ENCODE measurements around the gene RRAGB. TPM values are rescaled to one million over a fixed set of nuclear protein-coding genes. Genes with fewer than 3 reads are reported as not detected.
"Not testable (repeated sequence)": the region's sequence is repeated elsewhere in the genome, so short reads cannot be mapped to it uniquely, and the experiment has no call there.

The RRAGB gene, protein sequence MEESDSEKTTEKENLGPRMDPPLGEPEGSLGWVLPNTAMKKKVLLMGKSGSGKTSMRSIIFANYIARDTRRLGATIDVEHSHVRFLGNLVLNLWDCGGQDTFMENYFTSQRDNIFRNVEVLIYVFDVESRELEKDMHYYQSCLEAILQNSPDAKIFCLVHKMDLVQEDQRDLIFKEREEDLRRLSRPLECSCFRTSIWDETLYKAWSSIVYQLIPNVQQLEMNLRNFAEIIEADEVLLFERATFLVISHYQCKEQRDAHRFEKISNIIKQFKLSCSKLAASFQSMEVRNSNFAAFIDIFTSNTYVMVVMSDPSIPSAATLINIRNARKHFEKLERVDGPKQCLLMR
- total RNA-seq, result 10 to 100 TPM; 15.5 to 23.0 TPM
- polyA plus RNA-seq (2013, experiment 1 of 2), result 22.3 TPM
- polyA plus RNA-seq (2013, experiment 2 of 2), result 16.7 TPM
- long read RNA-seq, experiment 1, partial matches to known transcripts, result 1 of 4 reads
- long read RNA-seq, experiment 1, other reads (novel, unspliced or antisense), result 1 of 4 reads
- long read RNA-seq, experiment 2, transcript RRAGB-202 (10 exons, 2,061 nt), result major isoform, 19 of 50 reads
- long read RNA-seq, experiment 2, partial matches to known transcripts, result 4 of 50 reads
- long read RNA-seq, experiment 2, other reads (novel, unspliced or antisense), result 26 of 50 reads
- long read RNA-seq, experiment 3, transcript RRAGB-202 (10 exons, 2,061 nt), result major isoform, 26 of 79 reads
- long read RNA-seq, experiment 3, transcript RRAGB-201 (11 exons, 1,573 nt), result minor isoform, 7 of 79 reads
- long read RNA-seq, experiment 3, partial matches to known transcripts, result 11 of 79 reads
- long read RNA-seq, experiment 3, other reads (novel, unspliced or antisense), result 35 of 79 reads
- long read RNA-seq, experiment 4, transcript RRAGB-202 (10 exons, 2,061 nt), result major isoform, 19 of 58 reads
- long read RNA-seq, experiment 4, partial matches to known transcripts, result 23 of 58 reads
- long read RNA-seq, experiment 4, other reads (novel, unspliced or antisense), result 14 of 58 reads

DNA sequence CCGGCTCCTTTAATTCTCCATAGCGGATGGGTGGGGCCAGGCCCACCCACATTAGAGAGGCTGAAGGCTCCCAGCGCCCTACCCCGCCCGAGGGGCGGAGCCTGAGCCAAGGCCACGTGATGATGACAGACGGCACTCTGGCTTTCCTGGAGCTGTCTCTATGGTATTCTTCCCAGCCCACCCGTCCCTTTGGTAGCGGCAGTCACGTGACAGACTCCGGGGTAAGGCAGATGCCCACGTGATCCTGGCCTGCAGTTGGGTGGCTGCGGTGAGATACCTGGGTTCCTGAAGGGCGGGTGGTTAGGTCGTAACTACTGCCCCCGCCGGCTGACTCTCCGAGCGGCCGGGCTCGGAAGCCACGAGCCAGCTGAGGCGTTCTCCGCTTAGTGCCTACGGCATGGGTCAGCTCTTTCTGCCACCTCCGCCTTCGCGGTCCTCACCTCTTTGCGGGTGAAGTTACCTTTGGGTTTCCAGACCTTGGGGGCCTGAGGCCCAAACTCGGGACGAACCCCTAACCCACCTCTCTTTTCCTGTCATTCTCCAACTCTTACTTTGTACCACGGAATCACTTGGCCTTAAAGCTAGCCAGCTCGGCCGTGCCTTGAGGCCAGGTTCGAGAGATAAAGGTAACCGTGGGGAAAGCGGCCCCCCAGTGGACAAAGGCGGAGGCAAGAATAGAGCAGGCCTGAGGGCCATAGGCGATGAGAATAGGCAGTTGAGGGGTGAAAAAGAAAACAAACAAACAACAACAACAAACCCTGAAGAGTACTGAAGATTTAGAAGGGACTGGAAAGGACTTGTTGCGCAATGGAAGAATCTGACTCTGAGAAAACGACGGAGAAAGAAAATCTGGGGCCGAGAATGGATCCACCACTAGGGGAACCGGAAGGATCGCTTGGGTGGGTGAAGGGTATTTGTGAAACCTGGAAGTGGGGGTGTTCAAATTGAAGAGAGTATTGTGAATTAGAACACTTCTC is at the start of gene RRAGB:
TSS of gene RRAGB (plus strand) at position 229 of the 977 bp plus-strand sequence. CDS start at position 808, 579 bp downstream.
- Mint-ChIP-seq H3K36me3 (ENCODE audit: low read depth) (peaks cover 17% of the 10 kb centered on the region), H3K27me3 (ENCODE audit: insufficient read depth) (no peaks in the 10 kb centered on the region), H3K27ac (peak within 1 kb of the TSS; percentile 92), H3K9me3 (peaks cover 73% of the 10 kb centered on the region), H3K4me1 (peaks cover 10% of the 10 kb centered on the region), H3K4me3 (peak within 1 kb of the TSS; percentile 79)
- H3K27me3 ChIP-seq (ENCODE audit: control insufficient read depth, insufficient read depth, low read length, poor library complexity, severe bottlenecking), result no peaks in the 10 kb centered on the region
- peak within 1 kb of the TSS; percentile 73 for H3K27ac ChIP-seq (ENCODE audit: low read depth, low read length)
- peak within 1 kb of the TSS; percentile 68 for H3K9ac ChIP-seq (ENCODE audit: extremely low read depth, low read length, poor library complexity, severe bottlenecking)
- TF ChIP-seq, protein P1, sequence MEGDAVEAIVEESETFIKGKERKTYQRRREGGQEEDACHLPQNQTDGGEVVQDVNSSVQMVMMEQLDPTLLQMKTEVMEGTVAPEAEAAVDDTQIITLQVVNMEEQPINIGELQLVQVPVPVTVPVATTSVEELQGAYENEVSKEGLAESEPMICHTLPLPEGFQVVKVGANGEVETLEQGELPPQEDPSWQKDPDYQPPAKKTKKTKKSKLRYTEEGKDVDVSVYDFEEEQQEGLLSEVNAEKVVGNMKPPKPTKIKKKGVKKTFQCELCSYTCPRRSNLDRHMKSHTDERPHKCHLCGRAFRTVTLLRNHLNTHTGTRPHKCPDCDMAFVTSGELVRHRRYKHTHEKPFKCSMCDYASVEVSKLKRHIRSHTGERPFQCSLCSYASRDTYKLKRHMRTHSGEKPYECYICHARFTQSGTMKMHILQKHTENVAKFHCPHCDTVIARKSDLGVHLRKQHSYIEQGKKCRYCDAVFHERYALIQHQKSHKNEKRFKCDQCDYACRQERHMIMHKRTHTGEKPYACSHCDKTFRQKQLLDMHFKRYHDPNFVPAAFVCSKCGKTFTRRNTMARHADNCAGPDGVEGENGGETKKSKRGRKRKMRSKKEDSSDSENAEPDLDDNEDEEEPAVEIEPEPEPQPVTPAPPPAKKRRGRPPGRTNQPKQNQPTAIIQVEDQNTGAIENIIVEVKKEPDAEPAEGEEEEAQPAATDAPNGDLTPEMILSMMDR (conservative IDR thresholded peaks at IDR 0.05), result peak; percentile 75
- peaks cover 27% of the 10 kb centered on the region for H3K36me3 ChIP-seq (ENCODE audit: control insufficient read depth, insufficient read depth, low read length)
- WGBS, 2 experiments (ENCODE audit: insufficient coverage in 1 of 2, insufficient read length in 1 of 2), result 0 to 2% methylated on average over 2 to 44 of the region's 46 CpGs
- peak within 1 kb of the TSS; percentile 94 for H3K4me3 ChIP-seq (ENCODE audit: low read length)
- DNase-seq, result peak; percentile 96
- no peaks in the 10 kb centered on the region for H3K4me1 ChIP-seq (ENCODE audit: control insufficient read depth, insufficient read depth, low read length)
- H3K9me3 ChIP-seq (ENCODE audit: control insufficient read depth, low read length), result peaks cover 1% of the 10 kb centered on the region

DNA sequence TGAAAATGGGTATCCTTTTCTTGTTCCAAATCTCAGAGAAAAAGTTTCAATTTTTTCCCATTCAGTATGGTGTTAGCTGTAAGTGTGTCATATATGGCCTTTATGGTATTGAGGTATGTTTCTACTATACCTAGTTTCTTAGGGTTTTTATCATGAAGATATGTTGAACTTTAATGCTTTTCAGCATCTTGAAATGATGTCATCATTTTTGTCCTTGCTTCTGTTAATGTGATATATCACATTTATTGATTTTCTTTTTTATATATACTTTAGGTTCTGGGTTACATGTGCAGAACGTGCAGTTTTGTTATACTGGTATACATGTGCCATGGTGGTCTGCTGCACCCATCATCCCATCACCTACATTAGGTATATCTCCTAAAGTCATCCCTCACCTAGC is 49.5 kb upstream of the RRAGB start:
- Histone ChIP-seq H3K36me3 (ENCODE audit: control insufficient read depth, insufficient read depth, low read length) (no peaks in the 10 kb centered on the region), H3K4me3 (ENCODE audit: low read length) (no peak overlapping the region), H3K4me1 (ENCODE audit: control insufficient read depth, insufficient read depth, low read length) (no peaks in the 10 kb centered on the region), H3K27me3 (ENCODE audit: control insufficient read depth, insufficient read depth, low read length, poor library complexity, severe bottlenecking) (no peaks in the 10 kb centered on the region), H3K27ac (ENCODE audit: low read depth, low read length) (no peak overlapping the region), H3K9me3 (ENCODE audit: control insufficient read depth, low read length) (no peaks in the 10 kb centered on the region), H3K9ac (ENCODE audit: extremely low read depth, low read length, poor library complexity, severe bottlenecking) (no peak overlapping the region)
- no CpG with 5 or more reads among the region's 1 CpG for WGBS, 2 experiments (ENCODE audit: insufficient coverage in 1 of 2, insufficient read length in 1 of 2)
- Mint-ChIP-seq H3K9me3 (peaks cover 92% of the 10 kb centered on the region), H3K4me1 (no peaks in the 10 kb centered on the region), H3K27me3 (ENCODE audit: insufficient read depth) (peaks cover 1% of the 10 kb centered on the region), H3K36me3 (ENCODE audit: low read depth) (no peaks in the 10 kb centered on the region), H3K27ac (no peak overlapping the region), H3K4me3 (no peak overlapping the region)
- DNase-seq, result no peak
- TF ChIP-seq, protein P1 (conservative IDR thresholded peaks at IDR 0.05), result no peak

DNA sequence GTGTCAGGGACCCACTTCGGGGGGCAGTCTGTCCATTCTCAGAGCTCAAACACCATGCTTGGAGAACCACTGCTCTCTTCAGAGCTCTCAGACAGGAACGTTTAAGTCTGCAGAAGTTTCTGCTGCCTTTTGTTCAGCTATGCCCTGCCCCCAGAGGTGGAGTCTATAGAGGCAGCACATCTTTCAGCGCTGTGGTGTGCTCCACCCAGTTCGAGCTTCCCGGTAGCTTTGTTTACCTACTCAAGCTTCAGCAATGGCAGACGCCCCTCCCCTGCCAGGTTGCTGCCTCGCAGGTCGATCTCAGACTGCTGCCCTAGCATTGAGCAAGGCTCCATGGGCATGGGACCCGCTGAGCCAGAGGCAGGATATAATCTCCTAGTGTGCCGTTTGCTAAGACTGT is 29.0 kb upstream of the RRAGB start:
- H3K4me1 Mint-ChIP-seq, result not testable (repeated sequence)
- 78 to 100% methylated on average over 1 to 9 of the region's 10 CpGs for WGBS, 2 experiments (ENCODE audit: insufficient coverage in 1 of 2, insufficient read length in 1 of 2)
- H3K9me3 Mint-ChIP-seq, result peaks cover 89% of the 10 kb centered on the region

More for the DNA sequence above, 29.0 kb upstream of the RRAGB start:
- H3K27me3 Mint-ChIP-seq (ENCODE audit: insufficient read depth); H3K36me3 Mint-ChIP-seq (ENCODE audit: low read depth); H3K4me3 Mint-ChIP-seq; H3K36me3 ChIP-seq (ENCODE audit: control insufficient read depth, insufficient read depth, low read length); H3K4me1 ChIP-seq (ENCODE audit: control insufficient read depth, insufficient read depth, low read length); H3K9me3 ChIP-seq (ENCODE audit: control insufficient read depth, low read length); H3K27me3 ChIP-seq (ENCODE audit: control insufficient read depth, insufficient read depth, low read length, poor library complexity, severe bottlenecking); H3K9ac ChIP-seq (ENCODE audit: extremely low read depth, low read length, poor library complexity, severe bottlenecking); H3K27ac ChIP-seq (ENCODE audit: low read depth, low read length); H3K27ac Mint-ChIP-seq; DNase-seq; H3K4me3 ChIP-seq (ENCODE audit: low read length): not testable (repeated sequence)
